CD4-positive, alpha-beta T cell treated with Interleukin-4 for 4 hours (primary cell): ENCODE measurements around the gene AGMAT.

Experiments
- DNase-seq: peaks from one replicate; pipeline ENCODE4 v3.0.0-alpha.2; 2020

Gene AGMAT

GRCh38 chr1:15584489-15585363 lies at the start of gene AGMAT:
TSS of gene AGMAT (minus strand) at chr1:15585051. CDS start at chr1:15584967, 84 bp downstream.
- peak; percentile 42 for DNase-seq

GRCh38 chr1:15633756-15634420 lies 49.0 kb upstream of the AGMAT start:
- DNase-seq = no peak

- no peak for DNase-seq
These were observed 43.2 kb upstream of the AGMAT start for GRCh38 chr1:15628003-15628402.

GRCh38 chr1:15627343-15627988 lies 42.6 kb upstream of the AGMAT start:
- no peak for DNase-seq

GRCh38 chr1:15626269-15626950 lies 41.6 kb upstream of the AGMAT start:
- DNase-seq = no peak

GRCh38 chr1:15625056-15625917 lies 40.4 kb upstream of the AGMAT start:
- no peak for DNase-seq

- DNase-seq = no peak
These were observed 39.4 kb upstream of the AGMAT start for GRCh38 chr1:15624133-15624714.

- DNase-seq = no peak
These were observed 38.6 kb upstream of the AGMAT start for GRCh38 chr1:15623435-15623834.

- DNase-seq = no peak
These were observed 38.0 kb upstream of the AGMAT start for GRCh38 chr1:15622712-15623373.

- DNase-seq = no peak
These were observed 37.1 kb upstream of the AGMAT start for GRCh38 chr1:15621975-15622374.

- no peak for DNase-seq
These were observed 36.2 kb upstream of the AGMAT start for GRCh38 chr1:15620902-15621682.

- peak; percentile 76 for DNase-seq
These were observed 35.3 kb upstream of the AGMAT start for GRCh38 chr1:15620155-15620545.

GRCh38 chr1:15618655-15619525 lies 34.0 kb upstream of the AGMAT start:
- DNase-seq = no peak

- peak; percentile 44 for DNase-seq
These were observed 33.3 kb upstream of the AGMAT start for GRCh38 chr1:15618077-15618654.

GRCh38 chr1:15617173-15618076 lies 32.6 kb upstream of the AGMAT start, which contains the start of gene DDI2:
TSS of gene DDI2 (plus strand) at chr1:15617458. CDS start at chr1:15617671, 213 bp downstream.
- peak; percentile 97 for DNase-seq

GRCh38 chr1:15616373-15617172 lies 31.7 kb upstream of the AGMAT start:
- no peak for DNase-seq

- no peak for DNase-seq
These were observed 25.3 kb upstream of the AGMAT start for GRCh38 chr1:15610167-15610566.
